Measurements from ENCODE around the gene FOXO6.

DNA sequence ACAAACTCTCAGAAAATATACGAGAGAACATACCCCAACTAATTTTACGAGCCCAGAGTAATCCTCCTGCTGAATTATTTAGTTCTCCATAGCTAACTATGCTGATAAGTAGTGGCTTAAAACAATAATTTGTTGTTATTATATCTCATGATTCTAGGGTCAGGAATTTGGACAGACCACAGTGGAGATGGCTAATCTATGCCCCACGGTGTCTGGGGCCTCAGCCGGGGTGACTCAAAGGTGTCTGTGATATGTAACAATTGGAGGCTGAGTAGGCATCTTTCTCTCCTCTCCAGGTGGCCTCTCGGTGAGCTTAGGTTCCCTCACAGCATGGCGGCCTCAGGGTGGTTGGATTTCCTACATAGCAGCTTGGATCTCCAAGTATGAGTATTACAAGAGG lies 35.4 kb upstream of the FOXO6 start:
- no peak for TF ChIP-seq POLR2AphosphoS5 (IDR thresholded peaks at IDR 0.05)
- TF ChIP-seq, protein P1, sequence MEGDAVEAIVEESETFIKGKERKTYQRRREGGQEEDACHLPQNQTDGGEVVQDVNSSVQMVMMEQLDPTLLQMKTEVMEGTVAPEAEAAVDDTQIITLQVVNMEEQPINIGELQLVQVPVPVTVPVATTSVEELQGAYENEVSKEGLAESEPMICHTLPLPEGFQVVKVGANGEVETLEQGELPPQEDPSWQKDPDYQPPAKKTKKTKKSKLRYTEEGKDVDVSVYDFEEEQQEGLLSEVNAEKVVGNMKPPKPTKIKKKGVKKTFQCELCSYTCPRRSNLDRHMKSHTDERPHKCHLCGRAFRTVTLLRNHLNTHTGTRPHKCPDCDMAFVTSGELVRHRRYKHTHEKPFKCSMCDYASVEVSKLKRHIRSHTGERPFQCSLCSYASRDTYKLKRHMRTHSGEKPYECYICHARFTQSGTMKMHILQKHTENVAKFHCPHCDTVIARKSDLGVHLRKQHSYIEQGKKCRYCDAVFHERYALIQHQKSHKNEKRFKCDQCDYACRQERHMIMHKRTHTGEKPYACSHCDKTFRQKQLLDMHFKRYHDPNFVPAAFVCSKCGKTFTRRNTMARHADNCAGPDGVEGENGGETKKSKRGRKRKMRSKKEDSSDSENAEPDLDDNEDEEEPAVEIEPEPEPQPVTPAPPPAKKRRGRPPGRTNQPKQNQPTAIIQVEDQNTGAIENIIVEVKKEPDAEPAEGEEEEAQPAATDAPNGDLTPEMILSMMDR (IDR thresholded peaks at IDR 0.05) = no peak

Data from prostate gland (tissue), 2 donors.